BJ (cell line): ENCODE data around the gene NTMT1. TPM values are rescaled to one million over a fixed set of nuclear protein-coding genes. Genes with fewer than 3 reads are reported as not detected.

Experiments
- CTCF ChIA-PET: fragments of 350-600 bp; formaldehyde crosslinking; extraction: SDS; loops from one replicate; lab custom pipeline; 2021; ENCODE audit warnings: antibody characterized with exemption, inconsistent platforms; lab: Yijun Ruan, JAX
- POLR2A ChIA-PET: fragments of 300-600 bp; sonication (Branson Sonifier 250); formaldehyde crosslinking; extraction: SDS; loops from one replicate; lab custom pipeline; 2021; ENCODE audit warnings: antibody characterized with exemption; lab: Charles Lee
- DNase-seq: peaks from one replicate; pipeline ENCODE4 v3.0.0-alpha.2; 2011; ENCODE audit warnings: low read depth
- H3K27me3 ChIP-seq: 2 replicates; pipeline ENCODE4 v1.6.0; 2011; ENCODE audit warnings: low read length; ENCODE audit not compliant: control insufficient read depth, insufficient read depth
- H3K36me3 ChIP-seq: 2 replicates; pipeline ENCODE4 v1.5.1; 2011; ENCODE audit warnings: low read length; ENCODE audit not compliant: control insufficient read depth, insufficient read depth
- H3K4me3 ChIP-seq: 2 replicates; pipeline ENCODE4 v1.5.1; 2011; ENCODE audit warnings: low read depth, mild to moderate bottlenecking, control low read depth, low read length
- polyA plus RNA-seq: library from polyadenylated mRNA; depleted of rRNA; stranded (reverse); fragments of >200 nt; gene quantifications from 2 replicates; pipeline ENCODE4 v1.2.3, GENCODE V29; 2011
- TF ChIP-seq, protein P1 (sequence below): IDR thresholded peaks from 2 replicates; pipeline ENCODE4 v1.5.1; 2011; ENCODE audit warnings: low read depth, mild to moderate bottlenecking, control low read depth, inconsistent platforms, low read length, moderate library complexity; ENCODE audit not compliant: insufficient read depth

NTMT1 gene
- polyA plus RNA-seq, 1 experiment, result 96.3 TPM

DNA sequence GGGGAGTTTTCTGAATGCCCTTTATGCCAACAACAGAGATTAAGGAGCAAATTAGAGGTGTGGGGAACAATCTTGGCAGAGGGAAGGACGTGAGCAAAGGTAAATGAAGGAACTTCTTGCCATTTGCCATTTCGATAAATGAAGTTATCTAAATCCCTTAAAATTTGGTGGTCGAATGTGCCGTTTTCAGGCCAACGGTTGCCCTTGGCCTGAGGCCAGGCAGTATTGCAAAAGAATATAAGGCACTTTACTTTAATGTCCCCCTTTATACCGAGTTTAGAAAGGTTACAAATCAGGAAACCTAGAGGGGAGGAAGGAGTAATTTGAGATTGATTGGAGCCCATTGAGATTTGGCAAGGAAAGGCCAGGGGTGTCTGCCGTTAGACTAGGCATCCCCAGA lies 31.3 kb upstream of the NTMT1 start:
- Histone ChIP-seq H3K36me3 (no peaks in the 10 kb centered on the region), H3K4me3 (no peak overlapping the region), H3K27me3 (no peaks in the 10 kb centered on the region)
- TF ChIP-seq, protein P1, sequence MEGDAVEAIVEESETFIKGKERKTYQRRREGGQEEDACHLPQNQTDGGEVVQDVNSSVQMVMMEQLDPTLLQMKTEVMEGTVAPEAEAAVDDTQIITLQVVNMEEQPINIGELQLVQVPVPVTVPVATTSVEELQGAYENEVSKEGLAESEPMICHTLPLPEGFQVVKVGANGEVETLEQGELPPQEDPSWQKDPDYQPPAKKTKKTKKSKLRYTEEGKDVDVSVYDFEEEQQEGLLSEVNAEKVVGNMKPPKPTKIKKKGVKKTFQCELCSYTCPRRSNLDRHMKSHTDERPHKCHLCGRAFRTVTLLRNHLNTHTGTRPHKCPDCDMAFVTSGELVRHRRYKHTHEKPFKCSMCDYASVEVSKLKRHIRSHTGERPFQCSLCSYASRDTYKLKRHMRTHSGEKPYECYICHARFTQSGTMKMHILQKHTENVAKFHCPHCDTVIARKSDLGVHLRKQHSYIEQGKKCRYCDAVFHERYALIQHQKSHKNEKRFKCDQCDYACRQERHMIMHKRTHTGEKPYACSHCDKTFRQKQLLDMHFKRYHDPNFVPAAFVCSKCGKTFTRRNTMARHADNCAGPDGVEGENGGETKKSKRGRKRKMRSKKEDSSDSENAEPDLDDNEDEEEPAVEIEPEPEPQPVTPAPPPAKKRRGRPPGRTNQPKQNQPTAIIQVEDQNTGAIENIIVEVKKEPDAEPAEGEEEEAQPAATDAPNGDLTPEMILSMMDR, result no peak
- CTCF ChIA-PET, result interaction anchor here (1.8 kb wide), 1 partner anchor 463 kb away, joined by 6 read pairs; no protein-coding TSS in a partner anchor
- no peak for DNase-seq
- POLR2A ChIA-PET, result no interaction called here

GRCh38 chr9:129595311-129595741 lies 30.6 kb upstream of the NTMT1 start:
- ChIA-PET POLR2A (interaction anchor here (0.6 kb wide), 2 partner anchors 12 to 99 kb away, joined by 4 to 9 read pairs; no protein-coding TSS in a partner anchor), CTCF (interaction anchor here (1.0 kb wide), 1 partner anchor 28 kb away, joined by 3 read pairs; no protein-coding TSS in a partner anchor)
- DNase-seq, result no peak
- Histone ChIP-seq H3K36me3 (no peaks in the 10 kb centered on the region), H3K27me3 (no peaks in the 10 kb centered on the region), H3K4me3 (no peak overlapping the region)
- TF ChIP-seq, protein P1, result no peak

- no peak for DNase-seq
- ChIA-PET CTCF (interaction anchor here (0.9 to 2.2 kb wide), 9 partner anchors 9 to 464 kb away, joined by 3 to 9 read pairs (median 4); no protein-coding TSS in a partner anchor), POLR2A (interaction anchor here (0.6 to 0.9 kb wide), 4 partner anchors 13 to 99 kb away, joined by 3 to 9 read pairs (median 4); no protein-coding TSS in a partner anchor)
- TF ChIP-seq, protein P1, result no peak
- H3K4me3 ChIP-seq, result no peak overlapping the region
- H3K27me3 ChIP-seq, result no peaks in the 10 kb centered on the region
- no peaks in the 10 kb centered on the region for H3K36me3 ChIP-seq
Observed at GRCh38 chr9:129595903-129596540, 29.9 kb upstream of the NTMT1 start.

GRCh38 chr9:129596541-129597331 lies 29.2 kb upstream of the NTMT1 start:
- ChIA-PET CTCF (interaction anchor here (0.6 to 2.2 kb wide), 13 partner anchors 9 to 465 kb away, joined by 3 to 9 read pairs (median 3); no protein-coding TSS in a partner anchor), POLR2A (interaction anchor here (0.6 to 0.9 kb wide), 3 partner anchors 10 to 100 kb away, joined by 3 to 4 read pairs (median 3); no protein-coding TSS in a partner anchor)
- H3K4me3 ChIP-seq, result peak overlapping the region; percentile 49
- H3K27me3 ChIP-seq, result no peaks in the 10 kb centered on the region
- H3K36me3 ChIP-seq, result no peaks in the 10 kb centered on the region
- no peak for DNase-seq
- TF ChIP-seq, protein P1, result no peak
